Measurements from ENCODE around the gene NDST4. TPM values are rescaled to one million over a fixed set of nuclear protein-coding genes. Genes with fewer than 3 reads are reported as not detected.

NDST4 gene
- total RNA-seq, 1 donor from 2014 or later, result not detected

DNA sequence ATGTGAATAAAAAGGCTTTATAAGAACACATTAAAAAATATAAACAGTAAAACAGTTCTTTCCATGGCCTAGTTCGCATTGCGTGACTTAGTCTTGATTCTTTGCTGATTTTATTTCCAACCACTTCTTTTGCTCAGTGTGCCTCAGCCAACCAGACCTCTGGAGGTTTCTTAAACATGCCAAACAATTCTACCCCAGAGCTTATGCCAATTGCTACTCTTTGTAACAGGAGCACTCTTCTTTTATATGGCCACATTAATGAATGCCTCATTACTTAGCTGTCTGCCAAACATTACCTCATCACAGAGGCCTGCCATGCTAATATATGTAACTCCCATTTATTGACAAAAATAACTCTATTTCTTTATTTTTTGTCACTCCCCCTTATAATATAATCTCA lies 202.3 kb downstream of the NDST4 start:
- DNase-seq (ENCODE audit: low read depth), result no peak

DNA sequence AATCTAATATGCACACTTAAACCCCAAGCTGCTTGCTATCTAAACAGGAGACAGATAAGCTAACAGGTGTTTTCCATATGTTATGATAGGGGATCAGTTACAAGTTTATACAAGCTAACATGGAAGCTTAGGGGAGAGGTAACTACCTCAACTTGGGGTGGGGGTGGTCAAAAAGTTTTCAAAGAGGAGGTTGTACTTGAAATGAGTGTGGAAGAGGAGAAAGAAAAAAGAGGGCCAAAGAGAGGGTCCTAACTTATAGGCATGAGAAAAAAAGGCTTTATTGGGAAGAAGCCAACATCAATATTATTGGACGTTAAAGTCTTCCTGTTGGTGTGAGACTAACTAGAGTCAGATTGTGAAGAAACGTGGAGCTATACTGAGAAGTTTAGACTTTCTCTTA lies 205.9 kb downstream of the NDST4 start:
- no peak for DNase-seq (ENCODE audit: low read depth)

DNA sequence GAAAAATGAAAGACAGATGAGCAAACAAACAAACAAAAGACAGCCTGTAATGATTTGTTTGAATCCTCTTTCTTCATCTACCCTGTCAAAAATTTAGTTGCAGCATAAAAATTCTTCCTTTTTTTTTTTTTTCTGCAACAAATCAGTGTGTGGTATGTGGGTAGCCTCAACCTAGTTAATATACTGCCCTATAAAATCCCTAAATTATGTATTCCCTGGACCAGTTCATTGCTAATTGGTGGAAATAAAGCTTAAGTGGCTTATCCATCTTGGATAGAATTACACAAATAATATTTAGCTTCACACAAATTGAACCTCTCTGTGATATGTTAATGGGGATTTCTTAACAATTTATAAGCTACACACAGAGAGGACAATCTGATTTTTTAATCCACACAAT lies 208.4 kb downstream of the NDST4 start:
- no peak for DNase-seq (ENCODE audit: low read depth)

DNA sequence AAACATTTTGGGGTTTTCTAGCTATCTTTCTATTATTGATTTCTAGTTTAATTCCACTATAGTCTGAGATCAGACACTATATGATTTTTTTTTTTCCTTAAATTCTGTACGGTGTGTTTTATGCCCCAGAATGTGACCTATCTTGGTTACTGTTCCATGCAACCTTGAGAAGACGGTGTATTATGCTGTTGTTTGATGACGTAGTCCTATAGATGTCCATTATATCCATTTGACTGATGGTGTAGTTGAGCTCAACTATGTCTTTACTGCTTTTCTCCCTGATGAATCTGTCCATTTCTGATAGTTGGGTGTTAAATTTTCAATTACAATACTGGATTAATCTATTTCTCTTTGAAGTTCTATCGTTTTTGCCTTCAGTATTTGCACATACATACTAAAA lies 212.5 kb downstream of the NDST4 start:
- no peak for DNase-seq (ENCODE audit: low read depth)

DNA sequence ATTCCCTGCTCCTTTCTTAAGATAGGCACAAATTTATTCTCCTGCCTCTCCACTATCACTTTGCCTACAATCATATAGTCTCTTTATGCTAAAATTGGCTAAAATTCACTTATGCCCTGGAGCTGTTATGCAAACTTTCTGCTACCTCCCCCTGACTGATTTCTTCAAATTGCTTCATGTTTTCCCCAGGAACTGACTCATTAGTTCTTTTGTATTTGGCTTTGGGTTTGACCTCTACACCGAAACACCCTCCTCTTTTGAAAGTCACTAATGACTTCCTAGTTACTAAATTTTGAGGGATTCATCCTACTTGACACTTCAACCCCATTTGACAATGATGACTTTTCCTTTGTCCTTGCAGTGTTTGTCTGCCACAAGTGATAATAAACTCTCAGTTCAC lies 222.6 kb downstream of the NDST4 start:
- DNase-seq (ENCODE audit: low read depth), result no peak

DNA sequence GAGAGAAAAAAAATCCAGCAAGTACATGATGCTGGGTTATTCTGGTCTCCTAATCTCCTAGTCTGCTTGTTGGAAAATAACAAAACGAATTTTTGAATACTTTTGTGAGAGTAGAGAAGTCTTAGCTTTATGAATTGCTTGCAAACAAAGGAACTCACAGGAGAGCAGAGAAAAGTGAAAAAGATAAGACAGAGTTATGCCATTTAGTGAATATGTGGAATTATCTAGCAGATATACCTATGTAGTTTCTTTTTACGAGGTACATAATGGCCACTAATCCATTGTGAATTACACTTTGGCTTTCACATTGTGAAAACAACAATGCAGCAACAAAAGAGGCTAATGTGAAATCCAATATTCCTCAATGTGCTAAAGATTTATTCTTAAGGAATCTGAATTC lies 226.7 kb downstream of the NDST4 start:
- DNase-seq (ENCODE audit: low read depth), result no peak

DNA sequence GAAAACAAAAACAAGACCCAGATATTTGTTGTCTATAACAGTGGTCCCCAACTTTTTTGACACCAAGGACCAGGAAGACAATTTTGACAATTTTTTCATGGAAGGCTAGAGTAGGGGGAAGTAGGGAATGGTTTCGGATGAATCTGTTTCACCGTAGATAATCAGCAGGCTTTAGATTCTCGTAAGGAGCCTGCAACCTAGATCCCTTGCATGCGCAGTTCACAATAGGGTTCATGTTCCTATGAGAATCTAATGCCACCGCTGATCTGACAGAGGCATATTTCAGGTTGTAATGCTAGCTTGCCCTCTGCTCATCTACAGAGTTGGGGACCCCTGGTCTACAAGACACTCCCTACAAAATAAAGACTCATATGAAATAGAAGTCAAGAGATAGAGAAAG lies 229.8 kb downstream of the NDST4 start:
- DNase-seq (ENCODE audit: low read depth), result no peak

DNA sequence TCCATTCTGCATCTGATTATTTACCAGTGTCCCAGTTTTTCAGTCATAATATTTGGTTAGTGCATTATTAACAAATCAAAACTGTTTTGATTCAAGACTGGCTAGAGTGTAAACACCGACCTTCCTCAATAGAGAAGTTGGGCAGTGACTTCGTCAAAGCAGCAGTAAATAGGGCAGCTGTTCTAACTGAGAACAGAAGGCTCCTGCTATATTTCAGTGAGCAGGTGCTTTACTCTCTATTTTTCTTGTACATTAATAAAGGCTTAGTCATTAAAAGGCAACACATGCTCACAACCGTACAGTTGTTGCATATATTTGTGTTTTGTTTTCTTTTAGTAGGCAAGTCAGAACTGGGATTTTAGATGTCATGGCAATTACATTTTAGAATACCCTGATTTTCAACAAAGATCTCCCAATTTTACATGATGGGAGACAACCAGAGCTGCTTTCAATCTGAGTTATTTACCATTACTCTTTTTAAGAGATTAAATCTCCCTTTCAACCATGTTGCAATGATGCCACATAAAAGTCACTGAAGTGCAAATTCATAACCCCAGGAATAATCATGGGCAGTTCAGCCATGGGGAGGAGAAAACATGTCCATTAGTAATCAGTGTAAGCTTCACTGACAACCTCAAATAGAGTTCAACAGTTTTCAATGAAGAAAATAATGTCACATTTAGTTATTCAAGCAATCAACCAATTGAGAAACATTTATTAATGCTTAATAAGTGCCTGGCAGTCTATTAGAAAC lies 233.3 kb downstream of the NDST4 start:
- DNase-seq (ENCODE audit: low read depth), result peak; percentile 9

DNA sequence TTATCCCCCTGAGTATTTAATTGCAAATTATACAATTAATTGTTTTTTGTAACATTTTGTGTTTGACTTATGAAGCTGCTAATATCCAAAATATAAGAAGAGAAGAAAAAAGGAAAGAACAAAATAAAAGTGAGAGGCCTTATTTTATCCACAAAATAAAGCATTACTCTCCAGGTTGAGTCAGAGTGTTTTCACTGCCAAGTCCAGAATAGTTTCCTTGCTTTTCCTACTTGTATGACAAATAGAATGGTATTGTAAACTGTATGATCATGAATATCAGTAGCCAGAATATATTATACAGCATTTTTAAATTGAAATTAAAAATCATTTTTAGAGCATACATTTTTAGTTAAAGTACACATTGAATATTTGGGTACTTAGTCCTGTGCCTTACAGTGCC lies 237.8 kb downstream of the NDST4 start:
- DNase-seq (ENCODE audit: low read depth), result no peak

DNA sequence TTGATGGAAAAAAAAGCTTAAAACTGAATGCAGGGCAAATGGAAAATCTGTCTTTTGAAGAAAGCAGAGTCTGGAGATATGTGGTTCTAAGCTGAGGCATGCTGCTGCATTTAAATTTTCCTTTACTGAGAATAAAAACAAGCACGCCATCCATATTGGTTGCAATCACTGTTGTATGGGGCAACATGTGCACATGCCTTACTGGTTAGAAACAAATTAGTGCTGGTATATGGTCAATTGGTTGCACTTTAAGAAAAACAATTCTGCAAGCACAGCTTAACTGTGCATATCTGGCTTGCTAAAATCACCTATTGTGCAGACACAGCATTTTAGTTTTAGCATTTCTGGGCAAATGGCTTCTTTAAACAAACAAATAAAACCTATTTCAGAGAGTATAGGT lies 239.1 kb downstream of the NDST4 start:
- DNase-seq (ENCODE audit: low read depth), result no peak

DNA sequence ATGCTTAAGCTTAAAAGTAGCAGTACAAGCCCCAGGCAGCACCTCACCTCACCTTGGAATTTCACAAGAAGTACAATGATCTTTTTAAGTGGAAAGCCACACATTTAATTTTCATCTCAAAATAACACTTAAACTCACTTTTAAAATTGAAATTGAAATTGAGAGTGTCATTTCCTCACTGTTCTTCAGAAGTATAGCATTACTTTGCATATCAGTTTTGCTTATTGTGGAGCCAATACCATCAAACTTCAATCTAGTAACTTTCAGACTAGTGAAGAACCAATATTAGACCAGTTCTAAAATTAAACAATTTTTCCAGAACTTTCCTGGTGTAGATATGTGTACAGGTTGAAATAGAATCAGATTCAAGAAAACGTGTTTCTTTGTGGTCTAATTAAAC lies 242.4 kb downstream of the NDST4 start:
- DNase-seq (ENCODE audit: low read depth), result no peak

DNA sequence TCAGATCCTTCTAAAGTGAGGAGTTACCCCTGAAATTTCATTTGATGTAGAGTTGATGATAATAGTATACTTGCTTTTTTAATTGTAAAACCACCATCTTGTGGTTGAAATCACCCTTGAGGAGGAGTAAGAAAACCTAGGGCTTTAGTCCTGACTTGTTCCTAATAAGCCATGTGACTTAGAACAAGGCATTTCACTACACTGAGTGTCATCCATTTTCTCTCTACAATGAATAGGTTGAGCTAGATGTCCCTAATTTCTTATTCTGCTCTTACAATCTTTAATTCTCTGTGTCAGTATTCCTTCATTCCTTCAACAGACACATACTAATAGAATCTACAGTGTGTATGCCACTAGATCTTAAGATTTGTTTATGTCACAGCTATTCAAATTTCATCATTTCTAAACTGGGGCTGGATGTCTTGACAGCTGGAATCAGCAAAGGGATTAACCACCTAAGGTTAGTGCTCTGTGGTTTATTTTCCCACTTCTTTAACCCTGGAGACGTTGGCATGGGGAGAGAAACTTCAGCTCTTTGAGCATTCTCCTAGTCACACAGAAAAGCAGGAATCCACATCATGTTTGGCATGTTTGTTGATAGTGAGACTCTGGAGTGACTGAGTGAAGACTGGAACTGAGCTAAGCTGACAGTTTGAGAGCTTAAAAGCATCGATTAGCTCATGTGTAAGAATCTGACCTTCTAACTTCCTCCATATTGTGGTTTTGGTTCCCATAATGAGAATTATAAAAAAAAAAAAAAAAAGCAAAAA lies 246.3 kb downstream of the NDST4 start:
- no peak for DNase-seq (ENCODE audit: low read depth)

DNA sequence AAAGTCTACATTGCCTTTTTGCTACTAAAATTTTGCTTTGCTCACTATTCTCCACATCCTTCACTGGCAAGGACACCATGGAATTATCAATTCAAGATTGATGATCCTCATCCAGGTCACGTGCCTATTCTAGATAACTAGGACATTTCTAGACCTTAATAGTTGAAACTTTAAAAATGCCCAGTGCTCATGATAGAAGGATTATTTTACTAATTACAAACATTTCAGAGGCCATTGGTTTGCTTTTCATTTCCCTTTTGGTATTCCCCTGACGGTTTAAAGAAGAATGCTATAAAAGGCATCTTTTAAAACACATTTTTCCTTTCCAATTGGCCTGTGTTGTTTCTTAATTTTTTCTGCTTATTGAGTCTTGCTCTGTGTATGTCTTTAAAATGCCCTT lies 249.4 kb downstream of the NDST4 start:
- no peak for DNase-seq (ENCODE audit: low read depth)

DNA sequence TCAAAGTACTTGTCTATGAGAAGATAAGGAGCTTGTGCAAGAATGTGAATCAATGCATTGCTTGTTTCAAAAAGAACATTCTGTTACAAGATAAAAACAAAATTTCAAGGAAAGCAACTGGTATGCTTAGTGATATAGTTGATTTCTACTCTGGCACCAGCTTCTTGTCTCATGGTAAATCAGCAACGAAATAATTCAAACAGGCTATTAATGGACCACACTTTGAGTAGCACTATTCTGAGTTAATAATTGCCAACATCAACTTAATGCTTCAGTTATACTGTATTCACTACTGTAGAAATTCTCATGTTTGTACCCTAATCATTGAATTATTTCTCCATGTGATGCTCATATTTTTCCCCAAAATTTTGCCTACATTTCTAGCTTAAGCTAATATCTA lies 252.6 kb downstream of the NDST4 start:
- no peak for DNase-seq (ENCODE audit: low read depth)

DNA sequence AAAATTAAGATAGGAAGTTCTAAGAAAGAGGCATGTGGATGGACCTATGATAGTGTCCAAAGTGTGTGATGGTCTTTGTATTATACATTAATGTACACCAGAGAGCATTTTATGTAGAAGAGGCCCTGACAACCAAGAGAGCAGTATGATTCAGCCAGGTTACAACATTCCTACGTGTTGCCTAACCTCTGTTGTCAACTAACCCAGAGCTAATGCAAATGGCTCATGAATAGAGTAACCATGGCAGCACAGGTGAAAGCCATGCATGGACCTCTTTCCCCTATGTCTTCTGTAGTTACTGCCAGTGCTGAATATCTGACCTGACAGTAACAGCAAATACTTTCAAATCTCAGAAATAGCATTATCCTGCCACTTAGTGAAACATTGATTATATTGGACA lies 255.6 kb downstream of the NDST4 start:
- DNase-seq (ENCODE audit: low read depth), result no peak

DNA sequence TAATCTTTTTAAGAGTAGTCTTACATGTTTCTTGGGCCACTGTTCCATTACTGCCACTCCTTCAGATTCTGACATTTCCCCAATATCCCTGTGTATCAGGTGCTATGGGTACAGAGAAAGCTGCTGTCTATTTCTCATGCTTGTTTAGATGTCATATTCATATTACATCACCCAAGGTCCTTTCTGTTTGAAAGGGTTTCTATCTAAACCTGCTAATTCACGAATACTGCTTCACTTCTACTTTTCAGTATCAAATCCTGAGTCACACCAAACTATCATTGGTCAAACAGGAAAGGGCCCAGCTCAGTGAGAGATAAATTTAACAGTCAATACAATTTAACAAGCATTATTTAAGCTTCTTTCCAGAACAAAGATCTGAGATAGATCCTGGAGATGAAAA lies 273.4 kb downstream of the NDST4 start:
- no peak for DNase-seq (ENCODE audit: low read depth)

DNA sequence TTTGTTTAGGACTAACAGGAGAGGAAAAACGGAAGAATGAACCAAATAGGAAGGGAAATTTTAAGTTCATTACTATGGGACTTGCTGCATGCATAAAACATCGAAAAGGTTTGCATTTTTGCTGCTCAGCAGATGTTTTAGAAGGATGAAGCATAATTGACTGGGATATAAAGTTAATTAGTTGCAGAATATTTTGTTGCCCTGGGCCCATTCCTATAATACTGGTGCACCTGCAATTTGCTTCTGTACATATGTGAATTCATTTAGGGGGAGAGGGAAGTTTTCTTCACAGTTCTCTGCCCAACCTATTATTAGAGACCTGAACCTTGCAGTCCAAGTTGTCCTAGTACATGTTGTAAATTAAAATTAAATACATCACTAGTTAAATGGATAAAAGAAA lies 282.8 kb downstream of the NDST4 start:
- no peak for DNase-seq (ENCODE audit: low read depth)

DNA sequence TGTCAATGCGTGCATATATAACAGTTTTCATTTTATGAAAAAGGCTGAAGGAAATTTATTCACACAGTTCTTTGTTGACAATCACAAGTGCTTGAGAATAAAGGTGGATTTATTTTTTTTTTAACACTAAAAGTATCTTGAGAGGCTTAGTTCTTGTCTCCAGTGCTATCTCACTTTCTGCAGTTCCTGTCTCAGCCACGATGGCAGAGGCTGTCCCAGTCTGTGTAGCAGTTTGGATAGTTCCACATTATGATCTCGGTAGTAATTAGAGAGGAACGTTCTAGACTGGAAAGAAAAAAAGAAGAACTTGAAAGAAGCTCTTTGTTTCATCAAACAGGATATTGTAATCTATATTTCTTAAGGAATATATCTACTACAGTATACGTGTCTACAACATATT lies 285.8 kb downstream of the NDST4 start:
- DNase-seq (ENCODE audit: low read depth), result no peak

DNA sequence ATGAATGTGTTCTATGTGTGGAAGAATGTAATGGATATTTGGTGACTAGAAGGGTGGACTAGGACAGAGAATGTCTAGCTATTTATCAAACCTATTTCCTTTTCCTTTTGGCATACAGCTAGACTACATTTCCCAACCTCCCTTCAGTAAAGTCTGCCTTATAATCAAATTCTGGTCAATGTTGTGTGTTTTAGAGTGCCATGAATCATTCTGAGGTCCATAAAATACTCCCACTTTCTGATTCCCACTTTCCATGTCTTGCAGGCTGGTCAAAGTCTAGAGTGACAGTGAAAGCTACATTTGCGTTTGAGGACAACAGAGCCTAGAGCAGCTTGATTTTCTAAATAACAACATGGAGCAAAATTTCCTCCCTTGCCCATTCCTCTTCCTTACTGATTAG lies 297.7 kb downstream of the NDST4 start:
- no peak for DNase-seq (ENCODE audit: low read depth)

DNA sequence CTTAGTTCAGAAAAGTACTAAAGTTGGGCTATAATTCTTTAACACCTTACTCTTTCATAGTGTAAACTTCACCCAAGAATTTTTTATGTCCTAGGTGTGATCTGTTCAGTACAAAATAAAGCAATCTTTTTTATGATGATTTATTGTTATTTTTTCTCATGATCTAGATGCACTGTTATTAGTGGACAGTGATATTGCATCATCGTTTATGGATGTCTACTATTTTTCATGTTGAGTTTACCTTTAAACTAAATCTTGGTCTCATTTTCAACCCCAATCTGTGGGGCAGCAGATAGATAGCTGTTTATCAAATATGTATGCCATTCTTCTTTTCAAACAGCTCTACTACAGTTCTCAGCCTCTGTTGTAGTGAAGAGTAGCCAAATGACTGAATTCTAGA lies 299.5 kb downstream of the NDST4 start:
- no peak for DNase-seq (ENCODE audit: low read depth)

DNA sequence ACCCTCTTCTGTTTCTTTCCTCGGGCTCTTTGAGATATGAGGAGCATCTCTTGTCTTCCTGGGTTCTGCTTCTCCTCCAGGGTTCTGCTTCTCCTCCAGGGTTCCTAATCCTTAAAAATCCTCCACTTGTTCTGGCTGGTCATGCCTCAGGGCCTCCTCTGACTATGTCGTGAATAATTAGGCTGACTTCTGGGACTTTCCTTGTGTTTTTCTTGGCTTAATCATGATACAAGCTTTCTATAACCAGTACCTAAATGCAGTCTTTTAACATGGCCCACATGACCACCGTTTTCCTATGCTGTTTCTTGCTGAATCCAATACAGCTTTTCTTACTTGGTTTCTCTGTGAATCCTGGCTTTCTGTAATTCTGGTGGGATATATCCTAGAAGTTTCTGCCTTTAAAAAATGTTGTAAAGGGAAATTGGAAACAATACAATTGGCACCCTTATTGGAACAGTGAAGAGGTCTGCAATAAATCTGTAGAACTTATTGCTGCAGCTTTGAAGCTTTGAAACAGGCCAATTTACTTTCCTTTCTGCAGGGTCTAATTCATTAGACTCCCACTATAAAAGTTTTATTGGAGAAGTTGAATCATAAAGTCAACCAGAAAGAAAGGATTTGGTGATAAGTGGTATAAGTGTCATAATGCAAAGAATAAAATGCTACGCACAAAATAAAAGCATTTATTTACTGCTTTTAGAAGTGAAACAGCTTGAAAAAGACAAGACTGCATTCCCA lies 301.7 kb downstream of the NDST4 start:
- DNase-seq (ENCODE audit: low read depth), result no peak

DNA sequence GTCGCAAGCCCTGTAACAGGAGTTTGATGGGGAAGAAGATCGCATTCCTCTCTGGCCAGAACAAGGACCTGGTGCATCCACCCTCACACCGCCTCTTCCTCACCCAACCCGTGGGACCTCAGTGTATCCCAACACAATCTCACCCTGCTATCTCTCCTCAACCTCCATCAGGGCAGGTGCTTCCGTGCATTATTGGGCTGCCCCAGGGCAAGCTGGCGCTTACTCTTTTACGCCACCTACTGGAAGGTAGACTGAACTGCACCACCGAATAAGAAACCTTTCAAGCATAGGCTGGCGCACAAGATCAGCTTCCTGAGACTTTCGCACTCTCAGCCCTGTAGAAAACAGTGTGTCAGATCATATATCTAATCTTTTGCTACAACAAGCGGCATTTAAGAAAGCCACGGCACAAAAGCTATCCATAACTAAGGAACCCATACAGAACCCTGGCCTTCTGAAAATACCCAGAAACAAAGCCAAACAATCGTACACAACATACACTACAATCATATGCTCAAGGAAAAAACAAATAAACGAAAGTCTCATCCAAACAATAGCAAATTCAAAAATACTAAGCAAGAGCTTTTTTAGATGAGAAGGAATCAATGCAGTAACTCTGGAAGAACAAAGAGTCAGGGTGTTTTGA lies 305.5 kb downstream of the NDST4 start:
- peak; percentile 43 for DNase-seq (ENCODE audit: low read depth)
